HEK293T (cell line): Measurements from ENCODE around the gene RNF220.

ENCODE experiments used
- BHLHE40 ChIP-seq: fragments of 450-650 bp; IDR thresholded peaks from 2 replicates; pipeline ENCODE4 v1.6.1; 2016; ENCODE audit warnings: mild to moderate bottlenecking, moderate library complexity, borderline replicate concordance
- SP1 ChIP-seq: fragments of 450-650 bp; IDR thresholded peaks from 2 replicates; pipeline ENCODE4 v1.6.1; 2017

GRCh38 chr1:44566281-44567046, 161.4 kb downstream of the RNF220 start:
- TF ChIP-seq SP1: no peak
- TF ChIP-seq BHLHE40: no peak
